Neuronal stem cell (in vitro differentiated cells): Measurements from ENCODE around the gene KANSL2.

Experiments
- DNase-seq: peaks from one replicate; pipeline ENCODE4 v3.0.0-alpha.2; 2013; ENCODE audit warnings: low spot score
- H2AFZ ChIP-seq: one replicate; pipeline ENCODE4 v1.6.1; 2013; ENCODE audit warnings: mild to moderate bottlenecking, low read length, inconsistent platforms
- H2AK5ac ChIP-seq: 2 replicates; pipeline ENCODE4 v1.6.1; 2013; ENCODE audit warnings: low read depth, mild to moderate bottlenecking, inconsistent platforms, low read length, moderate library complexity, mixed read lengths
- H2BK120ac ChIP-seq: 2 replicates; pipeline ENCODE4 v1.6.1; 2013; ENCODE audit warnings: low read depth, mild to moderate bottlenecking, inconsistent platforms, low read length, moderate library complexity, mixed read lengths
- H2BK12ac ChIP-seq: one replicate; pipeline ENCODE4 v1.6.1; 2013; ENCODE audit warnings: low read length, inconsistent platforms
- H2BK15ac ChIP-seq: 2 replicates; pipeline ENCODE4 v1.6.1; 2013; ENCODE audit warnings: mild to moderate bottlenecking, low read length, inconsistent platforms, mixed read lengths
- H2BK5ac ChIP-seq: one replicate; pipeline ENCODE4 v1.6.1; 2013; ENCODE audit warnings: inconsistent platforms, mild to moderate bottlenecking, low read length, moderate library complexity
- H3K14ac ChIP-seq: one replicate; pipeline ENCODE4 v1.6.1; 2013; ENCODE audit warnings: low read length, inconsistent platforms
- H3K18ac ChIP-seq: 2 replicates; pipeline ENCODE4 v1.6.1; 2013; ENCODE audit warnings: low read length, inconsistent platforms
- H3K23ac ChIP-seq: 2 replicates; pipeline ENCODE4 v1.6.1; 2013; ENCODE audit warnings: low read depth, mild to moderate bottlenecking, mixed read lengths, low read length, inconsistent platforms; ENCODE audit not compliant: poor library complexity
- H3K27ac ChIP-seq: replicated peaks from 3 replicates; pipeline ENCODE4 v1.5.1; 2013; ENCODE audit warnings: low read length, inconsistent platforms
- H3K27me3 ChIP-seq, 3 experiments: 2 replicates each; pipeline ENCODE4 v1.6.1; 2013; ENCODE audit warnings: low read length in 3 of 3, mild to moderate bottlenecking in 2 of 3, inconsistent platforms in 1 of 3, low read depth in 1 of 3, mixed read lengths in 1 of 3, moderate library complexity in 1 of 3; ENCODE audit not compliant: control insufficient read depth in 3 of 3, insufficient read depth in 3 of 3
- H3K36me3 ChIP-seq, 2 donors: replicated peaks in 1 of 2; 2 replicates each; pipeline ENCODE4 v1.6.1; 2013; ENCODE audit warnings: low read length in 2 of 2; ENCODE audit not compliant: control insufficient read depth in 2 of 2, insufficient read depth in 2 of 2
- H3K4ac ChIP-seq: 2 replicates; pipeline ENCODE4 v1.6.1; 2013; ENCODE audit warnings: inconsistent platforms, mild to moderate bottlenecking, low read length, moderate library complexity
- H3K4me1 ChIP-seq, 2 donors: 1 replicate in 1 of 2; 2 replicates in 1 of 2; pipeline ENCODE4 v1.6.1; 2013; ENCODE audit warnings: low read length in 2 of 2, low read depth in 1 of 2; ENCODE audit not compliant: control insufficient read depth in 2 of 2, insufficient read depth in 1 of 2
- H3K4me2 ChIP-seq: one replicate; pipeline ENCODE4 v1.6.1; 2013; ENCODE audit warnings: mild to moderate bottlenecking, low read length, inconsistent platforms; ENCODE audit not compliant: insufficient read depth, poor library complexity, severe bottlenecking
- H3K4me3 ChIP-seq, 2 donors: 2 replicates each; pipeline ENCODE4 v1.5.1; 2013; ENCODE audit warnings: low read length in 2 of 2, mild to moderate bottlenecking in 2 of 2, inconsistent platforms in 1 of 2, moderate library complexity in 1 of 2
- H3K79me1 ChIP-seq: one replicate; pipeline ENCODE4 v1.6.1; 2013; ENCODE audit warnings: low read depth, mild to moderate bottlenecking, inconsistent platforms, low read length, moderate library complexity
- H3K9ac ChIP-seq: one replicate; pipeline ENCODE4 v1.6.1; 2013; ENCODE audit warnings: mild to moderate bottlenecking, low read depth, low read length, inconsistent platforms; ENCODE audit not compliant: poor library complexity
- H3K9me3 ChIP-seq, 2 donors: replicated peaks in 1 of 2; 2 replicates each; pipeline versions ENCODE3 to v1.6.1; 2013; ENCODE audit warnings: low read length in 2 of 2, mild to moderate bottlenecking in 2 of 2, inconsistent platforms in 1 of 2, low read depth in 1 of 2, mixed read lengths in 1 of 2, moderate library complexity in 1 of 2; ENCODE audit not compliant: control insufficient read depth in 2 of 2, insufficient read depth in 1 of 2
- H4K8ac ChIP-seq: one replicate; pipeline ENCODE4 v1.6.1; 2013; ENCODE audit warnings: low read depth, mild to moderate bottlenecking, inconsistent platforms, low read length, moderate library complexity
- H4K91ac ChIP-seq: one replicate; pipeline ENCODE4 v1.6.1; 2013; ENCODE audit warnings: low read length, low read depth, mild to moderate bottlenecking, inconsistent platforms; ENCODE audit not compliant: poor library complexity
- WGBS, 2 donors: extraction: QIAGEN DNeasy Blood & Tissue Kit; methylation state at CpG; one replicate each; pipeline ENCODE4 v1.1.7; 2013; ENCODE audit warnings: missing lambda C conversion rate in 2 of 2, mixed read lengths in 1 of 2; ENCODE audit not compliant: insufficient read length in 2 of 2, insufficient replicate concordance in 1 of 2; ENCODE audit errors: extremely low coverage in 2 of 2; 5-methylcytosine and 5-hydroxymethylcytosine counted together

Gene KANSL2

DNA sequence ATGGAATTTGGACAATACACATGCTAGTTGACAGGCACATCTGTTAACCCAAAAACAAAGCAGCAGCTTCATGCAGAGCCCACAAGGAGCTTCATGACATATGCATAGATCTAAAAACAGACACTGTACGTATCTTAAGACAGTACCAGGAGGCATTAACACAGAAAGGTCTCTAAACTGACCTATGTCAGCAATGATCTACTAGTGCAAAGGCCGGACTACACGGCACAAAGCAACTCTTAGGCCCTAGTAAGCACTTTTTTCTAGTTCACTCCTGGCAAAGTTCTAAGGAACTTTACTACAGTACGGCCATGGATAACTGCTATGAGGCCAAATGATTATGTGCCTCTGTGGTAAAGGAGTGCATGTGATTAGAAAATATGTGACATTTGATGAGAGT, 8.4 kb upstream of the KANSL2 start:
- no peak overlapping the region for H2BK15ac ChIP-seq
- H3K9ac ChIP-seq: no peak overlapping the region
- no peak overlapping the region for H3K27ac ChIP-seq
- no peaks in the 10 kb centered on the region for H3K79me1 ChIP-seq
- H2BK12ac ChIP-seq: no peak overlapping the region
- no peak overlapping the region for H2BK120ac ChIP-seq
- H3K18ac ChIP-seq: no peak overlapping the region
- no peak overlapping the region for H4K8ac ChIP-seq
- no CpG with 5 or more reads among the region's 4 CpGs for WGBS, 2 donors
- H3K23ac ChIP-seq: no peak overlapping the region
- H3K4me1 ChIP-seq: no peaks in the 10 kb centered on the region
- no peaks in the 10 kb centered on the region for H3K9me3 ChIP-seq
- H2AFZ ChIP-seq: no peak overlapping the region
- no peak overlapping the region for H2AK5ac ChIP-seq
- H3K36me3 ChIP-seq: peaks cover 24 to 85% of the 10 kb centered on the region in 2 donors
- no peak overlapping the region for H3K4ac ChIP-seq
- H3K27me3 ChIP-seq: no peaks in the 10 kb centered on the region
- H3K4me2 ChIP-seq: no peak overlapping the region
- DNase-seq: no peak
- no peak overlapping the region for H2BK5ac ChIP-seq
- H3K14ac ChIP-seq: no peak overlapping the region
- no peak overlapping the region for H4K91ac ChIP-seq
- H3K4me3 ChIP-seq: no peak overlapping the region

DNA sequence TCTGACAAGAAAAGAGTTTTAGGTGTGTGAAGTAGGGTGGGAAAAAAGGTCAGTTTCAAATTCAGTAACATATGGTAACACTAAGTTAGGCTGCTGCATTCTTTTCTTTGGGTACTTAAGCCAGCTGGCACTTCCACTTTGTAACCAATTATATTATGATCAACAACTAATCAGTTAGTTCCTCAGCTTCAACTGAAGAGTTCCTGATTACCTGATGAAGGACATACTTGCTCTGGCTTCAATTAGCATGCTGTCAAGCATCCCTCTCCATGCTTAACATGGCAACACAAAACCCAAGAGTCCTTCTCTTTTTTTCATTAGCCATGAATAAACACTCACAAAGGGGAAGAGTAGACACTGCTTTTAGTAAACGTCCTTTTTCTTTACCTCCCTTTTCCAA, 6.8 kb upstream of the KANSL2 start:
- Histone ChIP-seq H3K4ac (no peak overlapping the region), H3K4me1 (no peaks in the 10 kb centered on the region), H3K4me2 (no peak overlapping the region), H2AFZ (no peak overlapping the region), H2BK12ac (no peak overlapping the region), H3K4me3 (no peak overlapping the region), H3K27ac (no peak overlapping the region), H4K91ac (no peak overlapping the region), H4K8ac (no peak overlapping the region), H3K23ac (no peak overlapping the region), H2AK5ac (no peak overlapping the region), H3K14ac (no peak overlapping the region), H2BK5ac (no peak overlapping the region), H3K9ac (no peak overlapping the region), H3K18ac (no peak overlapping the region), H3K79me1 (no peaks in the 10 kb centered on the region), H3K27me3 (no peaks in the 10 kb centered on the region), H2BK15ac (no peak overlapping the region), H3K36me3 (peaks cover 17 to 69% of the 10 kb centered on the region in 2 donors), H2BK120ac (no peak overlapping the region), H3K9me3 (no peaks in the 10 kb centered on the region)
- no peak for DNase-seq
- no CpG with 5 or more reads among the region's 1 CpG for WGBS, 2 donors

DNA sequence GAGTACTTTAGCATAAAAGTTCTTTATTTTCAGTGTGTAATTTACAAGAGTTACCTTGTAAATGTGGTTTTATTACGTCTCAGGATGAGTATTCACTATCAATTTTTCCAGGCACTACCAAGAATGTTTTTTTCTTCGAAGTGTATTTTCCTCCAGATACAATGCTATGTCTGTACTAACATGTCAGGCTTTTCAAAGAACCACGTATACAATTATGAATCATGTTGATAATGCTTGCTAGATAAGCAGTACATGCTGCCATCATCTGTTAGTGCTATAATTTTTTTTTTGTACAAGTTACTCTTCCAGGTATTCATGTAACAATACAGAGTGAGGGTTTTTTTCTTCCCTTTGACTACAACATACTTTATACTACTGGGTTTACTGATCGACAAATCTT, 5.6 kb upstream of the KANSL2 start:
- no peak overlapping the region for H3K23ac ChIP-seq
- H3K9ac ChIP-seq: no peak overlapping the region
- no peak overlapping the region for H3K4ac ChIP-seq
- H3K27ac ChIP-seq: no peak overlapping the region
- H3K79me1 ChIP-seq: no peaks in the 10 kb centered on the region
- H3K9me3 ChIP-seq: no peaks in the 10 kb centered on the region
- H2BK5ac ChIP-seq: no peak overlapping the region
- no peak for DNase-seq
- H2BK12ac ChIP-seq: no peak overlapping the region
- no peak overlapping the region for H2BK15ac ChIP-seq
- peaks cover 7 to 57% of the 10 kb centered on the region in 2 donors for H3K36me3 ChIP-seq
- no peak overlapping the region for H3K14ac ChIP-seq
- H3K4me3 ChIP-seq: no peak overlapping the region
- no CpG with 5 or more reads among the region's 4 CpGs for WGBS, 2 donors
- H3K4me1 ChIP-seq: no peaks in the 10 kb centered on the region
- H4K91ac ChIP-seq: no peak overlapping the region
- no peak overlapping the region for H2AFZ ChIP-seq
- H3K27me3 ChIP-seq: no peaks in the 10 kb centered on the region
- no peak overlapping the region for H3K18ac ChIP-seq
- H2BK120ac ChIP-seq: no peak overlapping the region
- H3K4me2 ChIP-seq: no peak overlapping the region
- H4K8ac ChIP-seq: no peak overlapping the region
- no peak overlapping the region for H2AK5ac ChIP-seq

DNA sequence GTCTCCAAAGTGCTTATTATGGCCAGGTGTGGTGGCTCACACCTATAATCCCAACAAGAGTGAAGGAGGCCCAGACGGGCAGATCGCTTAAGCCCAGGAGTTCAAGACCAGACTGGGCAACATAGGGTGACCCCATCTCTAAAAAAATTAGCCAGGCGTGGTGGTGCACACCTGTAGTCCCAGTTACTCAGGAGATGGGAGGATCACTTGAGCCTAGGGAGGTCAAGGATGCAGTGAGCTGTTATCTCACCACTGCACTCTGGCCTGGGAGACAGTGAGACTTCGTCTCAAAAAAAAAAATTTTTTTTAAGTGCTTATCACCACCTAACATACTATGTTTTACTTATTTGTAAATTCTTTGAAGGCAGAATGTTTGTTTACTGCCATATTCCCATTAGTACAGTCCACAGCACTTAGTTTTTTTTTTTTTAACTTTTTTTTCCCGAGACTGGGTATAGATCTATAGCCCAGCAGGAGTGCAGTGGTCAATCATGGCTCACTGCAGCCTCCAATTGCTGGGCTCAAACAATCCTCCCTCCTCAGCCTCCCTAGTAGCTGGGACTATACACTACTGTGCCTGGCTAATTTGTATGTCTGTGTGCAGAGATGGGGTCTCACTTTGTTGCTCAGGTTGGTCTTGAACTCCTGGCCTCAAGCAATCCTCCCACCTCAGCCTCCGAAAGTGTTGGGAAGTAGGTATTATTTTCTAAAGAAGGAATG, 4.7 kb upstream of the KANSL2 start:
- WGBS, 2 donors: no CpG with 5 or more reads among the region's 6 CpGs
- H4K8ac ChIP-seq: no peak overlapping the region
- no peak overlapping the region for H2BK120ac ChIP-seq
- H2AFZ ChIP-seq: no peak overlapping the region
- H3K4ac ChIP-seq: no peak overlapping the region
- peaks cover 6 to 48% of the 10 kb centered on the region in 2 donors for H3K36me3 ChIP-seq
- H3K9ac ChIP-seq: no peak overlapping the region
- no peaks in the 10 kb centered on the region for H3K27me3 ChIP-seq
- H4K91ac ChIP-seq: no peak overlapping the region
- no peak for DNase-seq
- no peaks in the 10 kb centered on the region for H3K9me3 ChIP-seq
- H3K4me3 ChIP-seq: no peak overlapping the region
- peaks cover under 1% of the 10 kb centered on the region for H3K79me1 ChIP-seq
- no peak overlapping the region for H3K27ac ChIP-seq
- no peak overlapping the region for H3K18ac ChIP-seq
- H3K14ac ChIP-seq: no peak overlapping the region
- H2AK5ac ChIP-seq: no peak overlapping the region
- no peak overlapping the region for H3K23ac ChIP-seq
- H2BK5ac ChIP-seq: no peak overlapping the region
- no peak overlapping the region for H2BK12ac ChIP-seq
- H2BK15ac ChIP-seq: no peak overlapping the region
- H3K4me2 ChIP-seq: no peak overlapping the region
- H3K4me1 ChIP-seq: no peaks in the 10 kb centered on the region
